ENCODE measurements around the gene P2RX1.

The P2RX1 gene

DNA sequence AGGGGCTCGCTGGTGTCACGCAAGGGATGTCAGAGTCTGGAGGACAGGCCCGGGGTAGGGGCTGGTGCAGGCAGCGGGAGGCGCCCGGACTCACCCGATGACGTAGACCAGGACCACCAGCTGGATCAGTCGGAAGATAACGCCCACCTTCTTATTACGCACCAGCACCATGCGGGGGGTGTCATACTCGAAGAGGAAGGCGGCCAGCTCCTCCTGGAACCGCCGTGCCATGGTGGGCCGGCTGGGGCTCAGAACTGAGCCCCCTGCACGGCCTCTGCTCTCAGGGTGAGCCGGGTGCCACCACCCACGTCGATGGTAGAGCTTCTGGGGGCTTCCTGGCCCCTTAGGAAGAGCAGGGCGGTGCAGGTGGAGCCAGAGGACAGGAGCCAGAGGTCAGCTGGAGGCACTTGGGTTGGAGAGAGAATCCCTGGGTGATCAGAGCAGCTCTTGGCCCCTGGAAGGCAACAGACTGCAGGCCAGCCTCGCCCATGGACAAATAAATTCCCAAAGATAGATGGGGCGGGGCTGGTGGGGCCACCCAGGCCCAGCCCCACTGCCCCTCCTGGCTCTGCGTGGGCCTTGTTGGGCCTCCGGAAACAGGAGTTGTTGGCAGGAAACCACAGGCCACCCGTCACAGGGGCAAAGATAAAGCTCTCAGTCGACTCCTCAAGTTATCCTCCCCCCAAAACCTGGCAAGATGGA is at the start of gene P2RX1:
P2RX1 (minus strand) TSS at position 471 of the 702 bp plus-strand sequence; CDS start at position 231, 240 bp downstream.
- no peaks in the 10 kb centered on the region for H3K4me1 ChIP-seq (ENCODE audit: control insufficient read depth, insufficient read depth, low read length)
- no peaks in the 10 kb centered on the region for H3K36me3 ChIP-seq (ENCODE audit: control insufficient read depth, insufficient read depth, low read length)
- no peaks in the 10 kb centered on the region for H3K9me3 ChIP-seq (ENCODE audit: control insufficient read depth, insufficient read depth, low read length)
- no peaks in the 10 kb centered on the region for H3K27me3 ChIP-seq (ENCODE audit: control insufficient read depth, insufficient read depth, low read length)
- H3K4me3 ChIP-seq (ENCODE audit: low read depth, low read length), result no peak within 1 kb of the TSS
- no peak within 1 kb of the TSS for H3K27ac ChIP-seq (ENCODE audit: low read depth, low read length)
- no peak within 1 kb of the TSS for H3K9ac ChIP-seq (ENCODE audit: low read depth, low read length)

GRCh38 chr17:3965118-3965800 is 49.0 kb upstream of the P2RX1 start:
- no peak overlapping the region for H3K27ac ChIP-seq (ENCODE audit: low read depth, low read length)
- H3K9me3 ChIP-seq (ENCODE audit: control insufficient read depth, insufficient read depth, low read length), result no peaks in the 10 kb centered on the region
- peaks cover 19% of the 10 kb centered on the region for H3K27me3 ChIP-seq (ENCODE audit: control insufficient read depth, insufficient read depth, low read length)
- peaks cover 17% of the 10 kb centered on the region; the same call in 1 of the 2 replicates for H3K4me1 ChIP-seq (ENCODE audit: control insufficient read depth, insufficient read depth, low read length)
- 0 out of 2 replicates have a peak overlapping the region, but pooled peaks have one; percentile 10 for H3K9ac ChIP-seq (ENCODE audit: low read depth, low read length)
- peak overlapping the region; percentile 65 for H3K4me3 ChIP-seq (ENCODE audit: low read depth, low read length)
- H3K36me3 ChIP-seq (ENCODE audit: control insufficient read depth, insufficient read depth, low read length), result no peaks in the 10 kb centered on the region

GRCh38 chr17:3964203-3965117 is 48.2 kb upstream of the P2RX1 start, which contains the start of gene ATP2A3:
TSS of gene ATP2A3 (minus strand) at chr17:3964437. CDS start at chr17:3964291, 146 bp downstream.
- Histone ChIP-seq H3K9me3 (ENCODE audit: control insufficient read depth, insufficient read depth, low read length) (no peaks in the 10 kb centered on the region), H3K27me3 (ENCODE audit: control insufficient read depth, insufficient read depth, low read length) (peaks cover 19% of the 10 kb centered on the region), H3K4me1 (ENCODE audit: control insufficient read depth, insufficient read depth, low read length) (peaks cover 24% of the 10 kb centered on the region; the same call in 1 of the 2 replicates), H3K9ac (ENCODE audit: low read depth, low read length) (0 out of 2 replicates have a peak within 1 kb of the TSS, but pooled peaks have one; percentile 10), H3K4me3 (ENCODE audit: low read depth, low read length) (peak within 1 kb of the TSS; percentile 65), H3K27ac (ENCODE audit: low read depth, low read length) (no peak within 1 kb of the TSS), H3K36me3 (ENCODE audit: control insufficient read depth, insufficient read depth, low read length) (no peaks in the 10 kb centered on the region)

DNA sequence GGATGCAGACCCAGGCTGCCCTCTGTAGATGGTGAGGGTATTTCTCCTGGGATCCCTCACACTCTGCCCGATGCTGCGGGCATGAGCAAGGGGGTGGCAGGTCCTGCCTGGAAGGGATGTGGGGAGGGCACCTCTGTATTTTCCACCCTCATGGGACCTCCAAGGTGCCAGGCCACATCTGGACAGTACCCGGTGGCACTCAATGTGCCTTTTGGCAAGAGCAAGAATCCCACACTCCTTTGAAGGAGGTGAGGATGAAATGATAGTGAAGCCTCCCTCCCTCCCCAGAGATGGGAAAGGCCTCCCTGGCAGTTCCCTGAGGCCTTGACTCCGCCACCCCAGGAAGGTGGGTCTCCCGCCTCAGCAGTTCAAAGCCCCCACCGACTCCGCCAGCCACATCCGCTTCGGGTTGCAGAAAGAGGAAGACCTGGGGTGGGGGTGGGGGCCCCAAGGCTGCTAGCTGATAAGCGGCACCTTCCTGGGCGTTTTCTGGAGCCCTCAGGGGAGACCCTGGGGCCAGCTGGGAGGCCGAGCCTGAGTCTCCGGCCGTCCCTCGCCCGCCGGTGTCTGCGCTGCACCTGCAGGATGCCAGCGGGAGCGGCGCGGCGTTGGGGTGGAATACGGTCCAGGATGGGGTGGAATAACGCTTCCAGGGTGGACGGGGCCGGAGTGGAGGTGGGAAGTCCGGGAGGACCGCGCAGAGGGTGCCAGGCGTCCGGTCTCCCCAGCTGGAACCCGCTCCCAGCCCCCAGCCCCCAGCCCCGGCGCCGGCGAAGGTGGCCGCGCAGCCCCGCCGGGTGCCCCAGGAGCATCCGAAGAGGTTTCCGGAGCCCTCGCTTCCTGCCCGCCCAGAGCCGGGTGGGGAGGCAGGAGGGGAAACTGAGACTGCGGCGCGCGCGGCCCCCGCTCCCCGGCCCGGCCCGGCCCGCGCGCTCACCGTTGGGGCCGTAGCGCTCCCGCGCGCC is 47.3 kb upstream of the P2RX1 start:
- H3K9me3 ChIP-seq (ENCODE audit: control insufficient read depth, insufficient read depth, low read length), result no peaks in the 10 kb centered on the region
- no peak overlapping the region for H3K27ac ChIP-seq (ENCODE audit: low read depth, low read length)
- no peak overlapping the region for H3K9ac ChIP-seq (ENCODE audit: low read depth, low read length)
- peaks cover 29% of the 10 kb centered on the region; the same call in 1 of the 2 replicates for H3K4me1 ChIP-seq (ENCODE audit: control insufficient read depth, insufficient read depth, low read length)
- H3K4me3 ChIP-seq (ENCODE audit: low read depth, low read length), result peak overlapping the region; percentile 65
- no peaks in the 10 kb centered on the region for H3K36me3 ChIP-seq (ENCODE audit: control insufficient read depth, insufficient read depth, low read length)
- peaks cover 19% of the 10 kb centered on the region for H3K27me3 ChIP-seq (ENCODE audit: control insufficient read depth, insufficient read depth, low read length)

GRCh38 chr17:3962965-3963236 is 46.6 kb upstream of the P2RX1 start:
- Histone ChIP-seq H3K9me3 (ENCODE audit: control insufficient read depth, insufficient read depth, low read length) (no peaks in the 10 kb centered on the region), H3K4me3 (ENCODE audit: low read depth, low read length) (no peak overlapping the region), H3K27me3 (ENCODE audit: control insufficient read depth, insufficient read depth, low read length) (peaks cover 19% of the 10 kb centered on the region), H3K9ac (ENCODE audit: low read depth, low read length) (no peak overlapping the region), H3K36me3 (ENCODE audit: control insufficient read depth, insufficient read depth, low read length) (no peaks in the 10 kb centered on the region), H3K4me1 (ENCODE audit: control insufficient read depth, insufficient read depth, low read length) (peaks cover 29% of the 10 kb centered on the region; the same call in 1 of the 2 replicates), H3K27ac (ENCODE audit: low read depth, low read length) (no peak overlapping the region)

DNA sequence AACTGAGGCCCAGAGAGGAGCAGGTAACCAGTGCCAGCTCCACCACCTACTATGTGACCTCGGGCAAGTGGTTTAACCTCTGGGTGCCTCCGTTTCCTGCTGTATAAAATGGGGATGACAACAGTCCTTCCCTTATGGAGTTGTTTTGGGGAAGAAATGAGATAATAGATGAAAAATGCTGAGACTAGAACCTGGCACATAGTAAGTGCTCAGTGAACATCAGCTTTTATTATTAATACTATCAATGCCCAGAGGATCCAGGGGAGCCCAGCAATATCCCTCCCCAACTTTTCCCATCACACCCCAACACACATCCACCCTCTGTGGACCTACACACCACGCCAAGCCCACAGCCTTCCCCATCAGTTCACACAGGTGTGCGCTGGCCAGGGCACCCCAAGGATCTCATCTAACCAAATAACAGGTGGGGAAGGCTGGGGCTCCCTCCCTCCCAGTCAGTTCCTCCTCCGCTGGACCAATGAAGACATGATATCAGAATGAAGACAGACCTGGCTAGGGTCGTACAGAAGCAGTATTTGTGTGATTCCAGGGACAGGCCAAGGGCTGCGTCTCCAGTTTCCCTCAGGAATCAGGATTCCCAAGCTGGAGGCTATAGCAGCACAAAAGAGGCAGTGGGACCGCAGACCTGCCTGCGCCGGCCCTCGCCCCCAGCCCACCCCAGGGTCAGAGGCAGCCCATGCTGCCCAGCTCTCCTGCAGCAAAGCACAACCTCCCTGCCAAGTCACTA is 46.1 kb upstream of the P2RX1 start:
- Histone ChIP-seq H3K9ac (ENCODE audit: low read depth, low read length) (no peak overlapping the region), H3K36me3 (ENCODE audit: control insufficient read depth, insufficient read depth, low read length) (no peaks in the 10 kb centered on the region), H3K4me1 (ENCODE audit: control insufficient read depth, insufficient read depth, low read length) (peaks cover 29% of the 10 kb centered on the region; the same call in 1 of the 2 replicates), H3K4me3 (ENCODE audit: low read depth, low read length) (no peak overlapping the region), H3K9me3 (ENCODE audit: control insufficient read depth, insufficient read depth, low read length) (no peaks in the 10 kb centered on the region), H3K27ac (ENCODE audit: low read depth, low read length) (no peak overlapping the region), H3K27me3 (ENCODE audit: control insufficient read depth, insufficient read depth, low read length) (peaks cover 19% of the 10 kb centered on the region)

- Histone ChIP-seq H3K4me1 (ENCODE audit: control insufficient read depth, insufficient read depth, low read length) (peaks cover 33% of the 10 kb centered on the region), H3K27ac (ENCODE audit: low read depth, low read length) (no peak overlapping the region), H3K9ac (ENCODE audit: low read depth, low read length) (no peak overlapping the region), H3K36me3 (ENCODE audit: control insufficient read depth, insufficient read depth, low read length) (no peaks in the 10 kb centered on the region), H3K4me3 (ENCODE audit: low read depth, low read length) (no peak overlapping the region), H3K9me3 (ENCODE audit: control insufficient read depth, insufficient read depth, low read length) (no peaks in the 10 kb centered on the region), H3K27me3 (ENCODE audit: control insufficient read depth, insufficient read depth, low read length) (peaks cover 19% of the 10 kb centered on the region)
These were observed 45.3 kb upstream of the P2RX1 start for GRCh38 chr17:3961564-3962047.

DNA sequence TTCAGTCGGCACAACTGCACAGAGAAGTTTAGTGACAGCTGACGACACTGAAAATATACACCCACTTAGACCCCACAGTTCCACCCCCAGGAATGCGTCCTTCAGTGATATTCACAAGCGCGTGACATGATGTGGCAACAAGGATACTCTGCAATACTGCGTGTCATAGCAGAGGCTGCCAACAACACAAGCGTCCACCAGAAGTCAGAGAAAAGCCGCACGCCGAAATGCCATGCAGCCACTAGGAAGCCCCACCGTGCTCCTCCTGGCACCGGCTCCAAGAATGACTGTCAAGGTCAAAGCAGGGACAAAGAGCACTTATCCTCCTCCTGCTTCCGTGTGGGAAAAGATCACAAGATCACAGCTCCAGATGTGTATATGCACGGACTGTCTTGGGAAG is 44.5 kb upstream of the P2RX1 start:
- no peak overlapping the region for H3K9ac ChIP-seq (ENCODE audit: low read depth, low read length)
- no peaks in the 10 kb centered on the region for H3K36me3 ChIP-seq (ENCODE audit: control insufficient read depth, insufficient read depth, low read length)
- H3K9me3 ChIP-seq (ENCODE audit: control insufficient read depth, insufficient read depth, low read length), result no peaks in the 10 kb centered on the region
- H3K27ac ChIP-seq (ENCODE audit: low read depth, low read length), result no peak overlapping the region
- peaks cover 40% of the 10 kb centered on the region for H3K4me1 ChIP-seq (ENCODE audit: control insufficient read depth, insufficient read depth, low read length)
- peaks cover 19% of the 10 kb centered on the region for H3K27me3 ChIP-seq (ENCODE audit: control insufficient read depth, insufficient read depth, low read length)
- H3K4me3 ChIP-seq (ENCODE audit: low read depth, low read length), result no peak overlapping the region

- H3K36me3 ChIP-seq (ENCODE audit: control insufficient read depth, insufficient read depth, low read length), result no peaks in the 10 kb centered on the region
- H3K4me3 ChIP-seq (ENCODE audit: low read depth, low read length), result no peak overlapping the region
- H3K27ac ChIP-seq (ENCODE audit: low read depth, low read length), result no peak overlapping the region
- H3K9ac ChIP-seq (ENCODE audit: low read depth, low read length), result no peak overlapping the region
- H3K9me3 ChIP-seq (ENCODE audit: control insufficient read depth, insufficient read depth, low read length), result no peaks in the 10 kb centered on the region
- H3K27me3 ChIP-seq (ENCODE audit: control insufficient read depth, insufficient read depth, low read length), result peaks cover 19% of the 10 kb centered on the region
- peaks cover 40% of the 10 kb centered on the region for H3K4me1 ChIP-seq (ENCODE audit: control insufficient read depth, insufficient read depth, low read length)
These were observed 43.8 kb upstream of the P2RX1 start for GRCh38 chr17:3959921-3960601.
